GM21529 (cell line): ENCODE measurements around the gene PTGER1.
"Not testable (repeated sequence)": the region's sequence is repeated elsewhere in the genome, so short reads cannot be mapped to it uniquely, and the experiment has no call there.

Source experiments
- ATAC-seq: cut with Tn5 transposase; IDR thresholded peaks from one replicate; pipeline ENCODE4 v1.9.1; 2021; ENCODE audit not compliant: unreplicated experiment

Gene PTGER1, protein sequence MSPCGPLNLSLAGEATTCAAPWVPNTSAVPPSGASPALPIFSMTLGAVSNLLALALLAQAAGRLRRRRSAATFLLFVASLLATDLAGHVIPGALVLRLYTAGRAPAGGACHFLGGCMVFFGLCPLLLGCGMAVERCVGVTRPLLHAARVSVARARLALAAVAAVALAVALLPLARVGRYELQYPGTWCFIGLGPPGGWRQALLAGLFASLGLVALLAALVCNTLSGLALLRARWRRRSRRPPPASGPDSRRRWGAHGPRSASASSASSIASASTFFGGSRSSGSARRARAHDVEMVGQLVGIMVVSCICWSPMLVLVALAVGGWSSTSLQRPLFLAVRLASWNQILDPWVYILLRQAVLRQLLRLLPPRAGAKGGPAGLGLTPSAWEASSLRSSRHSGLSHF

DNA sequence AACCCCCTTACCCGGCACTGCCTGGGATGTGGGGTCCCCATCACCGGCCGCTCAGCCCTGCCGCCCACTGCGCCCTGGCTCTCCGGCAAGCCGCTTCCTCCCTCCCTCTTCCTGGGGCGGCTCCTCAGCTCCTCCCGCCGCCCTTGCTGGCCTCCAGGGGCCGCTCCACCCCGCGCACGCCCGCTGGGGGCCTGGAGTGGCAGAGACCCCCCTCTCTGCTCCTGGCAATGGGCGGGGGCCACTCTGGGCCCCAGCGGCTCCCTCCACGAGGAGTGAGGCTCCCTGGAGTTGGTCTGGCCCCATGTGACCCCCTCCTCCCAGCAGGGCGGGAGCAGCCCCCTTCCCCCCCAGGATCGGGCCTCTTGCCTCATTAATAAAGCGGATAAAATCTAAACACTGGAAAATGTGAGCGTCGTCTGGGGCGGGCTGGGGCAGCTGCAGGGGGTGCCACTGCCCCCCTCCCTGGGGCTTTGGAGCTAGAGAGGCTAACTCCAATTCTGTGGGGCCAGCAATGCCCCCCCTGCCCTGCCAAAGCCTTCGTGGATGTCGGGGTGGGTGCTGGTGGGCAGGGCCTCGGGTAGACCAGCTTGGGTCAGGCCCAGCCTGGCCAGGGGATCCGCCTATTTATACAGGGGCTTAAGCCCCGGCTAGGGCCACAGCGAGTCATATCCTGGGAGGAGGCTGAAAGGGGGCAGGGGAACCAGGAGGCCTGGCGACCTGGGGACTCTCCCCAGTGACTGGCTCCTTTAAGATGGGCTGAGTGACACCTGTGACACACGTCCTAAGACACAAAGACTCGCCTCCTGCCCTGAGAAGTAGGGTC lies at the start of gene PTGER1:
PTGER1 (minus strand) TSS at position 104 of the 823 bp plus-strand sequence. CDS start 1,034 bp downstream, outside the sequence.
- no peak for ATAC-seq

- no peak for ATAC-seq
Measured at GRCh38 chr19:14520543-14520942, 45.4 kb upstream of the PTGER1 start.

- no peak for ATAC-seq
Measured at GRCh38 chr19:14519860-14520407, 44.8 kb upstream of the PTGER1 start.

GRCh38 chr19:14519245-14519859 lies 44.2 kb upstream of the PTGER1 start:
- ATAC-seq = no peak

DNA sequence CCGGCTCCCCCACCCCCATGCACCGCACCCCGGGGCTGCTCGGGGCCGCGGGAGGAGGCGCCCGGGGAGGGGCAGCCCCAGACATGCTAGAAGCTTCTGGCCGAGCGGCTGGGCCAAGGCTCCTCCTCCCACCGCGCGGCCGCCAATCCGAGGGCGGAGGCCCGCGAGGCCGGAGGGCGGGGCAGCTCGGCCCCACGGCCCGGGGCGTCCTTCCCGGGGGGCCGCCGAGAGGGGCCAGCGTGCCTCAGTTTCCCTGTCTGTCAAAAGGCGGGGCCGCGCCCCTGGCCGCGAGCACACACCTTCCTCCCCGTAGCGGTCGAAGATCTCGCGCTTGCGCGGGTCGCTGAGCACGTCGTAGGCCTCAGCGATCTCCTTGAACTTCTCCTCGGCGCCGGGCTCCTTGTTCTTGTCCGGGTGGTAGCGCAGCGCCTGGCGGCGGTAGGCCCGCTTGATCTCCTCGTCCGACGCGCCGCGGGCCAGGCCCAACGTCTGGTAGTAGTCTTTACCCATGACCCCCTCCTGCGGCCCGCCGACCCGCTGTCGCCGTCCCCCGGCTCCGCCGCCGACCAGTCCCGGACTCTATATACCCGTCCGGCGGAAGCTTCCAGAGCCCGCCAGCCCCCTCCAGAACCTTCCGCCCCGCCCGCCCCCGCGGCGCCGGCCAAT lies 42.8 kb upstream of the PTGER1 start, which contains the start of gene DNAJB1:
DNAJB1 (minus strand) TSS at position 558 of the 666 bp plus-strand sequence; CDS start at position 510, 48 bp downstream.
- ATAC-seq = peak; percentile 55

- ATAC-seq = no peak
Measured at GRCh38 chr19:14517446-14517839, 42.3 kb upstream of the PTGER1 start.

GRCh38 chr19:14516746-14517438 lies 41.7 kb upstream of the PTGER1 start:
- ATAC-seq = no peak

DNA sequence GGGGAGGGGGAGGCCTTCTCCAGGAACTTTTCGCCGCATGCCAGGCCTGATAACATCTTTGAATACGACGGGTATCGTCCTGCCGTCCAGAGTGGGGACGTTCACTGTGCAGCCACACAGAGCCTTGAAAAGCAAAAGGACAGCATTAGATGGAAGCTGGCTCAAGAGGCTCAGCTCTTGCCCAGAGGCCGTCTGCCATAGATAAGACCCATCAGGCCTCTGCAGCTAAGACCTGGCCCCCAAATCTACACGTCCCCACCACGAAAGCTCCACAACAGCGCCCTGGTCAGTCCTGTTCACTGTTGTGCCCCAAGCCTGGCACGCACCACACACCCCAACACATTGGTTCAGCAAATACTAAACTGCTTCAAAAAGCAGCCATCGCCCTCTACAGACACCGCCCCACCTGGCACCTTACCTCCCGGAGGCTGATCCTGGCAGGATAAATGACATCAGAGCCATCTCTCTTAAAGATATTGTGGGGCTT lies 40.9 kb upstream of the PTGER1 start:
- no peak for ATAC-seq

- no peak for ATAC-seq
Measured at GRCh38 chr19:14515501-14516047, 40.4 kb upstream of the PTGER1 start.

DNA sequence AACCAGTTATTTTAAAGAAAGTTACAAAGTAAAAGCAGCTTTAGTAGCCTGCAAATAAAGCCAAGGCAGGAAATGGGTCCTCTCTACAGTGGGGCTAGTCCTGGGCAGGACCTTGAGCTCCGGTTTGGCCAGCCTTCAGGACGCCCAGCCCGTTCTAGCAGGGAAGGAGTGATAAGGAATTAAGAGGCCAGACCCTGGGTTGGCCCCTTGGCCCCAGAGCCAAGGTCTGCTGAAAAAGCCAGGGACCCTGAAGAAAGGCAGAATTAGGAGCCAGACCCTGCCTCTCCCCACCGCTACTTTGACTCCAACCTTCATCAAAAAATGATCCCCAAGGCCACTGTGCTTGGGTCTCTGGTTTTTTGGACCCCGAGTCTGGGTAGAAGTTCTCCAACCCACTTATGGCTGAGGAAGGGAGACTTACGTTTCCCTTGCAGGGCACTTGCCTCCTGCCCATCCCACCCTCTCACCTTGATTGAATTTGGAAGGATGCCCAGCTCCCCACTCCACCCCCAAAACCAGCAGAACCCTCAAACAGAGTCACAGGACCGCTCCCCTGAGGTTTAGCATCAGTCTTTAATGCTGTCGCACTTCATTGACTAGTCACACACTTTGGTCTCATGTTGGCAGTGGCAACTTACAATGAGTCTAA lies 39.2 kb upstream of the PTGER1 start:
- no peak for ATAC-seq

GRCh38 chr19:14512406-14512961 lies 37.3 kb upstream of the PTGER1 start:
- no peak for ATAC-seq

GRCh38 chr19:14511229-14511593 lies 36.1 kb upstream of the PTGER1 start:
- ATAC-seq = no peak

GRCh38 chr19:14510311-14511228 lies 35.4 kb upstream of the PTGER1 start:
- no peak for ATAC-seq

DNA sequence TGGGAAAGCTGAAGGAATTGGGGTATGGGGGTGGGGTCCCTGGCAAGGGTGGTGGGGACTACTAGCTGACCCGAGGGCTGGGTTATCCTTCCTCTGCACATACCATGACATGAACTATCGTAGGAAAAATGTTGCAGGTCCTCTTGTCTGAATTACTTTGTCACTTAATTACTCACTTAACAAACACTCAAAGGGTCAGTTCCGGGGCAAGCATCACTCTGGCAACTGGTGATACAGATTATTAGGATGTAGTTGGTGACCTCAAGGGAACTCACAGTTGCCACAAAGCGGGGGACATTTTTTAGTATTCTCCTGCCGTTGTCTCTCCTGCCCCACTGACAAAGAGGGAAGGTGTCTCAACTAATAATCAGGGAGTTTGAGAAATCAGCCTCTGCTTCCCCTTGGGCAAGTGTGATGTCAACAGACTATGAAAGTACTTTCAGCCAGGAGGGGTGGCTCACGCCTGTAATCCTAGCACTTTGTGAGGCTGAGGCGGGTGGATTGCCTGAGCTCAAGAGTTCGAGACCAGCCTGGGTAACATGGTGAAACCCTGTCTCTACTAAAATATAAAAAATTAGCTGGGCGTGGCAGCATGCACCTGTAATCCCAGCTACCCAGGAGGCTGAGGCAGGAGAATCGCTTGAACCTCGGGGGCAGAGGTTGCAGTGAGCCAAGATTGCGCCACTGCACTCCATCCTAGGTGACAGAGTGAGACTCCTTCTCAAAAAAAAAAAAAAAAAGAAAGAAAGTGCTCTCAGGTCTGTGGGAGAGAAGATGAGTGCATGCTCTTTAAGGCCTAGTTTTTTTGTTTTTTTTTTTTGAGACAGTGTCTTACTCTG lies 32.8 kb upstream of the PTGER1 start:
- no peak for ATAC-seq

DNA sequence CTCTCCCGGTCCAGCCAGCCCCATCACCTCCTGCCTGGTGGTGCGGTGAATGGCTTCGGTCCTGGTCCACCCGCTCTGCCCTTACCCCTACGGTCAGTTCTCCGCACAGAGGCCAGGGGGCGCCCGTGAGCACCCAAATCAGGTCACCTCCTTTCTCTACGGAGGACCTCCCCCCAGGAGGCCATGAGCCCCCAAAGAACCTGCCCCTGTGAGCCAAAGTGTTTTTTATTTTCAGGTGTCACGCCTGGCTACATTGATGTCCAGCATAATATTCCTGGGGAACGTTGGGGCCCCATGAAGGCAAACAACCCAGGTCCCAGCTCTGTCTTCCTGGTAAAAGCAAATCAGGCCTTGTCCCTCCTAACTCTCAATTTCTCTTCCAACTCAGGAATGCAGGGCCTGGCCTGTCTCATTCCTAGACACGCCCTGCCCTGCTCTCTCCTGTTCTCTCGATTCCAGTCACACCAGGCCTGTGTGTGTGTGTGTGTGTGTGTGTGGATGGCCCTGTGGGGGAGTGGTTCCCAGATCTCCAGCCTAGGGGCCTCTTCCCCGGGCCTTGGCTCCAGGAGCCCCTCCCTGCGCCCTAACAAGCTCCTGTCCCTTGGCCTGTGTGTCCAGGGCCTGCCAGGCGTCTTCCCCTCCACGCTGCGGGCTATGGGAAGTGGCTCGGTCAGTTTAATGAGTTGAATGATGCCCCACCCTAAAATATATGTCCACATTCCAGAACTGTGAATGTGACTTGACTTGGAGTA lies 30.5 kb upstream of the PTGER1 start:
- ATAC-seq = no peak

GRCh38 chr19:14504575-14504974 lies 29.4 kb upstream of the PTGER1 start:
- ATAC-seq = not testable (repeated sequence)
